ENCODE results near the gene SERPINB6. TPM values are rescaled to one million over a fixed set of nuclear protein-coding genes. Genes with fewer than 3 reads are reported as not detected.
A peak's percentile ranks its signal among the peaks of the same experiment; 100 is the strongest.
"Not testable (repeated sequence)": the region's sequence is repeated elsewhere in the genome, so short reads cannot be mapped to it uniquely, and the experiment has no call there.

Gene SERPINB6
- total RNA-seq, 1 experiment from 2014 or later = 39.0 TPM

- Histone ChIP-seq H4K5ac (ENCODE audit: insufficient read length, low read depth, low read length) (peak overlapping the region; percentile 54), H2BK12ac (ENCODE audit: insufficient read length, low read depth, low read length) (peak overlapping the region; percentile 2), H3K27ac (ENCODE audit: insufficient read length, low read depth, low read length) (peak overlapping the region; percentile 79), H3T11ph (ENCODE audit: low read length) (peak overlapping the region; percentile 26)
- H2BK15ac ChIP-seq (ENCODE audit: low read depth, low read length); H3K4me3 Mint-ChIP-seq; H2BK5ac ChIP-seq (ENCODE audit: insufficient read length, low read length); H3K56ac ChIP-seq (ENCODE audit: insufficient read length, low read depth, low read length); H3K79me2 ChIP-seq (ENCODE audit: insufficient read depth, low read length); H3K23ac ChIP-seq (ENCODE audit: insufficient read length, low read depth, low read length); H4K20me1 ChIP-seq (ENCODE audit: control insufficient read depth, insufficient read depth, insufficient read length); H3K27me3 ChIP-seq (ENCODE audit: insufficient read depth, low read length); H3K14ac ChIP-seq (ENCODE audit: insufficient read depth, low read length); H3K4me1 ChIP-seq (ENCODE audit: insufficient read depth, low read length); H2AFZ ChIP-seq (ENCODE audit: low read length); H3K79me1 ChIP-seq (ENCODE audit: insufficient read depth, low read depth, low read length, poor library complexity, severe bottlenecking); H3K4ac ChIP-seq (ENCODE audit: low read depth, low read length); H3K36me3 Mint-ChIP-seq (ENCODE audit: insufficient read depth in 1 of 3, low read depth in 3 of 3); H2BK20ac ChIP-seq (ENCODE audit: low read depth, low read length, poor library complexity, severe bottlenecking); H3K9me3 Mint-ChIP-seq; H4K91ac ChIP-seq (ENCODE audit: insufficient read length, low read depth, low read length); H3K9me3 ChIP-seq (ENCODE audit: control insufficient read depth, low read depth, low read length); H3K4me2 ChIP-seq (ENCODE audit: insufficient read depth, insufficient read length, low read length); H3K27me3 Mint-ChIP-seq (ENCODE audit: low read depth); H4K8ac ChIP-seq (replicated peaks; ENCODE audit: insufficient read length, low read depth, low read length); H3K18ac ChIP-seq (ENCODE audit: insufficient read length, low read depth, low read length); H2BK120ac ChIP-seq (ENCODE audit: low read depth, low read length, poor library complexity, severe bottlenecking); H3K23me2 ChIP-seq (ENCODE audit: insufficient read length, low read depth, low read length, poor library complexity, severe bottlenecking); H3K9ac ChIP-seq (ENCODE audit: extremely low read depth, insufficient read length, low read length); H2AK5ac ChIP-seq (ENCODE audit: insufficient read length, low read length): not testable (repeated sequence)
- peak overlapping the region; percentile 6 to 95 (median 39) for H3K27ac Mint-ChIP-seq
- no CpG with 5 or more reads among the region's 13 CpGs for WGBS (ENCODE audit: extremely low coverage, insufficient read length, low lambda C conversion rate)
- DNase-seq = peak; percentile 33
- H3K4me1 Mint-ChIP-seq = peaks cover 77 to 79% of the 10 kb centered on the region in 2 experiments
These were observed 45.3 kb downstream of the SERPINB6 start for GRCh38 chr6:2925842-2926747.

Measured in H9 (cell line).